PFSK-1 (cell line): Measurements from ENCODE around the gene COL11A2.

Source experiments
- TAF1 ChIP-seq: IDR thresholded peaks from 2 replicates; pipeline ENCODE4 v1.6.1; 2012; ENCODE audit warnings: low read length, control low read depth, borderline replicate concordance; ENCODE audit not compliant: insufficient read depth
- TF ChIP-seq, protein P1 (sequence below), 2 experiments: IDR thresholded peaks; 2 replicates each; pipeline versions ENCODE4 v1.6.1 to v1.8.0; 2011 to 2012; ENCODE audit warnings: low read depth in 2 of 2, low read length in 2 of 2, control low read depth in 1 of 2, inconsistent platforms in 1 of 2, mild to moderate bottlenecking in 1 of 2, moderate library complexity in 1 of 2; ENCODE audit not compliant: insufficient read depth in 1 of 2

DNA sequence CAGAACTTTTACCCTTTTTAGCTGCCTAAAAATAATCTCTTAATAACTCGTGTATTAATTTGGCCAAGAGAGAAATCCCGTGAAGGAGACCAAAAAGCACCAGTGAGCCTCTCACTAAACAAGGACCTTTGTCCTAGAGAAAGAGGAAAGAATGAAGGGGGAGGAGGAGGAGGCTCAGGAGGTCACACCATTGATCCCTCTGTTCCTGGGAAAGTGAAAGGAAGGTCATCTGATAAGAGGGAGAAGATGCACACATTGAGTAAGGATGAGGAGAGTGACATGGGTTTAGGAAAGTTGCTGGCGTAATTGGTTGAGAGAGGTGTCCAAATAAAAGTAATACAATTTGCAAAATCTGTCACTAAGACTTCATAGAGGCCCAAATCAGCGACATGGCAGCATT is 67.3 kb downstream of the COL11A2 start:
- no peak for TF ChIP-seq TAF1
- TF ChIP-seq, protein P1, sequence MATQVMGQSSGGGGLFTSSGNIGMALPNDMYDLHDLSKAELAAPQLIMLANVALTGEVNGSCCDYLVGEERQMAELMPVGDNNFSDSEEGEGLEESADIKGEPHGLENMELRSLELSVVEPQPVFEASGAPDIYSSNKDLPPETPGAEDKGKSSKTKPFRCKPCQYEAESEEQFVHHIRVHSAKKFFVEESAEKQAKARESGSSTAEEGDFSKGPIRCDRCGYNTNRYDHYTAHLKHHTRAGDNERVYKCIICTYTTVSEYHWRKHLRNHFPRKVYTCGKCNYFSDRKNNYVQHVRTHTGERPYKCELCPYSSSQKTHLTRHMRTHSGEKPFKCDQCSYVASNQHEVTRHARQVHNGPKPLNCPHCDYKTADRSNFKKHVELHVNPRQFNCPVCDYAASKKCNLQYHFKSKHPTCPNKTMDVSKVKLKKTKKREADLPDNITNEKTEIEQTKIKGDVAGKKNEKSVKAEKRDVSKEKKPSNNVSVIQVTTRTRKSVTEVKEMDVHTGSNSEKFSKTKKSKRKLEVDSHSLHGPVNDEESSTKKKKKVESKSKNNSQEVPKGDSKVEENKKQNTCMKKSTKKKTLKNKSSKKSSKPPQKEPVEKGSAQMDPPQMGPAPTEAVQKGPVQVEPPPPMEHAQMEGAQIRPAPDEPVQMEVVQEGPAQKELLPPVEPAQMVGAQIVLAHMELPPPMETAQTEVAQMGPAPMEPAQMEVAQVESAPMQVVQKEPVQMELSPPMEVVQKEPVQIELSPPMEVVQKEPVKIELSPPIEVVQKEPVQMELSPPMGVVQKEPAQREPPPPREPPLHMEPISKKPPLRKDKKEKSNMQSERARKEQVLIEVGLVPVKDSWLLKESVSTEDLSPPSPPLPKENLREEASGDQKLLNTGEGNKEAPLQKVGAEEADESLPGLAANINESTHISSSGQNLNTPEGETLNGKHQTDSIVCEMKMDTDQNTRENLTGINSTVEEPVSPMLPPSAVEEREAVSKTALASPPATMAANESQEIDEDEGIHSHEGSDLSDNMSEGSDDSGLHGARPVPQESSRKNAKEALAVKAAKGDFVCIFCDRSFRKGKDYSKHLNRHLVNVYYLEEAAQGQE (IDR thresholded peaks at IDR 0.05; ENCODE audit: insufficient read depth in 1 of 2, low read depth in 2 of 2, low read length in 2 of 2), result no peak
